Liver (tissue), 9 donors: ENCODE results near the gene LYRM7. TPM values are rescaled to one million over a fixed set of nuclear protein-coding genes. Genes with fewer than 3 reads are reported as not detected.
"Not testable (repeated sequence)": the region's sequence is repeated elsewhere in the genome, so short reads cannot be mapped to it uniquely, and the experiment has no call there.

Source experiments
- DNase-seq: peaks from one replicate; pipeline ENCODE4 v3.0.0-alpha.2; 2017; ENCODE audit warnings: low spot score
- H3K27ac ChIP-seq, 2 donors: one replicate each; pipeline ENCODE4 v1.7.0; 2013; ENCODE audit warnings: inconsistent platforms in 2 of 2, low read length in 2 of 2, control low read depth in 1 of 2, low read depth in 1 of 2, mild to moderate bottlenecking in 1 of 2
- H3K27me3 ChIP-seq, 4 donors: one replicate each; pipeline versions ENCODE4 v1.6.1 to v1.7.0; 2013; ENCODE audit warnings: low read length in 3 of 4, inconsistent platforms in 1 of 4, mild to moderate bottlenecking in 1 of 4, moderate library complexity in 1 of 4; ENCODE audit not compliant: control insufficient read depth in 4 of 4, insufficient read depth in 4 of 4
- H3K36me3 ChIP-seq, 4 donors: one replicate each; pipeline versions ENCODE4 v1.6.1 to v1.7.0; 2013; ENCODE audit warnings: low read length in 3 of 4, mild to moderate bottlenecking in 3 of 4, low read depth in 1 of 4, moderate library complexity in 1 of 4; ENCODE audit not compliant: control insufficient read depth in 4 of 4, insufficient read depth in 3 of 4
- H3K4me1 ChIP-seq, 4 donors: one replicate each; pipeline versions ENCODE4 v1.6.1 to v1.7.0; 2013; ENCODE audit warnings: low read length in 3 of 4, mild to moderate bottlenecking in 3 of 4, moderate library complexity in 1 of 4; ENCODE audit not compliant: control insufficient read depth in 4 of 4, insufficient read depth in 4 of 4
- H3K4me3 ChIP-seq, 3 donors: one replicate each; pipeline versions ENCODE4 v1.6.1 to v1.7.0; 2013; ENCODE audit warnings: low read length in 3 of 3, control low read depth in 1 of 3, low read depth in 1 of 3, mild to moderate bottlenecking in 1 of 3
- H3K9ac ChIP-seq, 2 donors: one replicate each; pipeline ENCODE4 v1.7.0; 2013; ENCODE audit warnings: low read length in 2 of 2, mild to moderate bottlenecking in 2 of 2, moderate library complexity in 2 of 2, control low read depth in 1 of 2, low read depth in 1 of 2
- H3K9me3 ChIP-seq, 4 donors: one replicate each; pipeline versions ENCODE4 v1.6.1 to v1.7.0; 2013; ENCODE audit warnings: low read length in 3 of 4; ENCODE audit not compliant: control insufficient read depth in 4 of 4
- EGR1 ChIP-seq, 2 donors: IDR thresholded peaks; 2 replicates each; pipeline ENCODE4 v1.6.1; 2016 to 2018; ENCODE audit warnings: antibody characterized with exemption in 2 of 2, low read depth in 2 of 2
- GABPA ChIP-seq, 2 donors: IDR thresholded peaks in 1 of 2; conservative IDR thresholded peaks in 1 of 2; 2 replicates each; pipeline ENCODE4 v1.6.1; 2016; ENCODE audit warnings: antibody characterized with exemption in 2 of 2, mild to moderate bottlenecking in 1 of 2, moderate library complexity in 1 of 2
- HNF4A ChIP-seq, 2 donors: conservative IDR thresholded peaks; 2 replicates each; pipeline ENCODE4 v1.6.1; 2016; ENCODE audit warnings: antibody characterized with exemption in 2 of 2, mild to moderate bottlenecking in 2 of 2
- HNF4G ChIP-seq: IDR thresholded peaks from 2 replicates; pipeline ENCODE4 v1.6.1; 2016; ENCODE audit warnings: antibody characterized with exemption
- JUND ChIP-seq, 2 donors: IDR thresholded peaks; 2 replicates each; pipeline ENCODE4 v1.6.1; 2016; ENCODE audit warnings: antibody characterized with exemption in 2 of 2
- RAD21 ChIP-seq, 2 donors: IDR thresholded peaks; 2 replicates each; pipeline ENCODE4 v1.6.1; 2016; ENCODE audit warnings: antibody characterized with exemption in 2 of 2, mild to moderate bottlenecking in 2 of 2
- RXRA ChIP-seq, 2 donors: IDR thresholded peaks; 2 replicates each; pipeline ENCODE4 v1.6.1; 2017 to 2018; ENCODE audit warnings: antibody characterized with exemption in 2 of 2, mild to moderate bottlenecking in 1 of 2
- SP1 ChIP-seq: IDR thresholded peaks from 2 replicates; pipeline ENCODE4 v1.6.1; 2018; ENCODE audit warnings: antibody characterized with exemption, mild to moderate bottlenecking
- TAF1 ChIP-seq: conservative IDR thresholded peaks from 2 replicates; pipeline ENCODE4 v1.6.1; 2016; ENCODE audit warnings: antibody characterized with exemption, mild to moderate bottlenecking
- YY1 ChIP-seq: IDR thresholded peaks from 2 replicates; pipeline ENCODE4 v1.6.1; 2016; ENCODE audit warnings: antibody characterized with exemption, mild to moderate bottlenecking
- WGBS: extraction: QIAGEN DNeasy Blood & Tissue Kit; methylation state at CpG from one replicate; pipeline ENCODE4 v1.1.7; 2013; 5-methylcytosine and 5-hydroxymethylcytosine counted together
- polyA plus RNA-seq, 2 donors: library from polyadenylated mRNA; stranded (reverse) in 1 of 2; unstranded in 1 of 2; fragments of 200-250 nt in 1 of 2; fragments of >200 nt in 1 of 2; fragmentation: Nextera tagmentation in 1 of 2; extraction: Ambion mirVana in 1 of 2; gene quantifications; one replicate each; pipeline versions ENCODE4 v1.2.1 to v1.2.3, GENCODE V29; 2013 to 2015
- total RNA-seq, 2 donors: library from RNA; depleted of rRNA; stranded (reverse); fragments of >200 nt; gene quantifications; one replicate each; pipeline ENCODE4 v1.2.3, GENCODE V29; 2014
- TF ChIP-seq, protein P1 (sequence below): IDR thresholded peaks from 2 replicates; pipeline ENCODE4 v1.6.1; 2016; ENCODE audit warnings: antibody characterized with exemption, mild to moderate bottlenecking
- TF ChIP-seq, protein P2 (sequence below): fragments of 150-350 bp; IDR thresholded peaks from 2 replicates; pipeline ENCODE4 v1.5.1; 2017; ENCODE audit warnings: improper control_type of control experiment, low read depth, low read length; ENCODE audit not compliant: missing input control
- donor health status: healthy.
- donor health status: healthy.
- donor health status: healthy.
- donor health status: healthy.
- donor health status: healthy.

LYRM7 gene
- total and polyA plus RNA-seq, 4 donors = 2.3 to 7.5 (median 5.8) TPM

DNA sequence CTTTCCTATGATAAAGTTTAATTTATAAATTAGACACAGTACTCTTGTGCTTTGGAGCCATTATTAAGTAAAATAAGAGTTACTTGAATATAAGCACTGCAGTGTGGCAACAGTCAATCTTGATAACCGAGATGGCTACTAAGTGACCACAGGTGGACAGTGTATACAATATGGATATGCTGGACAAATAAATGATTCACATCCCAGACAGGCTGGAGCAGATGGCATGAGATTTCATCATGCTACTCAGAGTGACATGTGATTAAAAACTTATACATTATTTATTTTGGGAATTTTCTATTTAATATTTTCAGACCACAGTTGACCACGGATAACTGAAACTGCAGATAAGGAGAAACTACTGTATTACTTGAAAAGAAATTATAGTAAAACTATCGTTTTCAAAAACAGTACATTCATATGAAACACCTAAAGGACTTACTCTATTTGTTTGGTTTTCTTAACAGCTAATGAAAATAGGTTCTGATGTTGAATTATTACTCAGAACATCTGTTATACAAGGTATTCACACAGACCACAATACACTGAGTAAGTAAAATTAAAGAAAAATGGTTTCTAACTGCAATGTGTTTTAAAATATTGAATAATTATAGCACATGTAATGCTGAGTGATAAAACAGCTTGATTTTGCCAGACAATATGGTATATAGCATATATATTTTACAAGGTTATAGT is 16.0 kb downstream of the LYRM7 start (continued):
- TF ChIP-seq EGR1 (IDR thresholded peaks at IDR 0.05; ENCODE audit: low read depth in 2 of 2) = no peak
- no peak for TF ChIP-seq TAF1
- TF ChIP-seq, protein P1, sequence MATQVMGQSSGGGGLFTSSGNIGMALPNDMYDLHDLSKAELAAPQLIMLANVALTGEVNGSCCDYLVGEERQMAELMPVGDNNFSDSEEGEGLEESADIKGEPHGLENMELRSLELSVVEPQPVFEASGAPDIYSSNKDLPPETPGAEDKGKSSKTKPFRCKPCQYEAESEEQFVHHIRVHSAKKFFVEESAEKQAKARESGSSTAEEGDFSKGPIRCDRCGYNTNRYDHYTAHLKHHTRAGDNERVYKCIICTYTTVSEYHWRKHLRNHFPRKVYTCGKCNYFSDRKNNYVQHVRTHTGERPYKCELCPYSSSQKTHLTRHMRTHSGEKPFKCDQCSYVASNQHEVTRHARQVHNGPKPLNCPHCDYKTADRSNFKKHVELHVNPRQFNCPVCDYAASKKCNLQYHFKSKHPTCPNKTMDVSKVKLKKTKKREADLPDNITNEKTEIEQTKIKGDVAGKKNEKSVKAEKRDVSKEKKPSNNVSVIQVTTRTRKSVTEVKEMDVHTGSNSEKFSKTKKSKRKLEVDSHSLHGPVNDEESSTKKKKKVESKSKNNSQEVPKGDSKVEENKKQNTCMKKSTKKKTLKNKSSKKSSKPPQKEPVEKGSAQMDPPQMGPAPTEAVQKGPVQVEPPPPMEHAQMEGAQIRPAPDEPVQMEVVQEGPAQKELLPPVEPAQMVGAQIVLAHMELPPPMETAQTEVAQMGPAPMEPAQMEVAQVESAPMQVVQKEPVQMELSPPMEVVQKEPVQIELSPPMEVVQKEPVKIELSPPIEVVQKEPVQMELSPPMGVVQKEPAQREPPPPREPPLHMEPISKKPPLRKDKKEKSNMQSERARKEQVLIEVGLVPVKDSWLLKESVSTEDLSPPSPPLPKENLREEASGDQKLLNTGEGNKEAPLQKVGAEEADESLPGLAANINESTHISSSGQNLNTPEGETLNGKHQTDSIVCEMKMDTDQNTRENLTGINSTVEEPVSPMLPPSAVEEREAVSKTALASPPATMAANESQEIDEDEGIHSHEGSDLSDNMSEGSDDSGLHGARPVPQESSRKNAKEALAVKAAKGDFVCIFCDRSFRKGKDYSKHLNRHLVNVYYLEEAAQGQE = no peak

DNA sequence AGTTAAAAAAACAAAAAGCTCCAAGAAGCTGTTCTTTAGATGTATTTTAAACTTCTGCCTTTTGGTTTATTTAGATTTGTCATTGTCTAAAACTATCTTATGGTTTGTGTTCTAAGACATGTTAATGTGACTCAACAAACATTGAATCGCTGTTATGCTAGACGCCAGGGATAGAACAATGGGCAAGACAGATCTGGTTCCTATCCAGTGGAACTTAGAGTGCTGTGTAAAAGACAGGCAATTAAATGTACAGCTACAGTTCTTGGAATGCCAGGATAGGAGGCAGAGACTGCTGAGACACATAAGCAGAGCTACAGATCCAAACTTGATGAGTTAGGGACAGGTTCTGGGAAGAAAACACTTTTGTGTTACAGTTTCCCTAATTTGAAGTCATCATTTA is 22.4 kb downstream of the LYRM7 start:
- H3K27ac ChIP-seq = no peak overlapping the region
- no peak overlapping the region for H3K4me3 ChIP-seq
- no peaks in the 10 kb centered on the region for H3K27me3 ChIP-seq
- H3K4me1 ChIP-seq = no peaks in the 10 kb centered on the region
- H3K9ac ChIP-seq = no peak overlapping the region
- no peaks in the 10 kb centered on the region for H3K9me3 ChIP-seq
- H3K36me3 ChIP-seq = no peaks in the 10 kb centered on the region
- TF ChIP-seq, protein P2, sequence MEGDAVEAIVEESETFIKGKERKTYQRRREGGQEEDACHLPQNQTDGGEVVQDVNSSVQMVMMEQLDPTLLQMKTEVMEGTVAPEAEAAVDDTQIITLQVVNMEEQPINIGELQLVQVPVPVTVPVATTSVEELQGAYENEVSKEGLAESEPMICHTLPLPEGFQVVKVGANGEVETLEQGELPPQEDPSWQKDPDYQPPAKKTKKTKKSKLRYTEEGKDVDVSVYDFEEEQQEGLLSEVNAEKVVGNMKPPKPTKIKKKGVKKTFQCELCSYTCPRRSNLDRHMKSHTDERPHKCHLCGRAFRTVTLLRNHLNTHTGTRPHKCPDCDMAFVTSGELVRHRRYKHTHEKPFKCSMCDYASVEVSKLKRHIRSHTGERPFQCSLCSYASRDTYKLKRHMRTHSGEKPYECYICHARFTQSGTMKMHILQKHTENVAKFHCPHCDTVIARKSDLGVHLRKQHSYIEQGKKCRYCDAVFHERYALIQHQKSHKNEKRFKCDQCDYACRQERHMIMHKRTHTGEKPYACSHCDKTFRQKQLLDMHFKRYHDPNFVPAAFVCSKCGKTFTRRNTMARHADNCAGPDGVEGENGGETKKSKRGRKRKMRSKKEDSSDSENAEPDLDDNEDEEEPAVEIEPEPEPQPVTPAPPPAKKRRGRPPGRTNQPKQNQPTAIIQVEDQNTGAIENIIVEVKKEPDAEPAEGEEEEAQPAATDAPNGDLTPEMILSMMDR = no peak
- TF ChIP-seq HNF4A (conservative IDR thresholded peaks at IDR 0.05) = no peak
- no peak for DNase-seq
- 82% methylated on average over 2 of the region's 2 CpGs for WGBS

DNA sequence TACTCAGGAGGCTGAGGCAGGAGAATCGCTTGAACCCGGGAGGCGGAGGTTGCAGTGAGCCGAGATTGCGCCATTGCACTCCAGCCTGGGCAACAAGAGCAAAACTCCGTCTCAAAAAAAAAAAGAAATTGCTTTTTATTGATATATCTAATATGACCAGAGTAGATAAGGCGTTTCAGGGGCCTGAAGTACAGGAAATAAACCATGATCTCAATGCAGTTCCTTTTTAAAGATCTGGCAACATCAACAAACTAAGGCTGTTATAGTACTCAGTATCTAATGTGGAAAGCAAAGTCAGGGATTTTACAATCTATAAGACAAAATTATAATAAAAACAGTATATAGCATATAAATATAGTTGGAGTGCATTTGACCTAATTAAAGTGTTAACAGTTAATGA is 23.2 kb downstream of the LYRM7 start:
- H3K4me3 ChIP-seq = not testable (repeated sequence)

DNA sequence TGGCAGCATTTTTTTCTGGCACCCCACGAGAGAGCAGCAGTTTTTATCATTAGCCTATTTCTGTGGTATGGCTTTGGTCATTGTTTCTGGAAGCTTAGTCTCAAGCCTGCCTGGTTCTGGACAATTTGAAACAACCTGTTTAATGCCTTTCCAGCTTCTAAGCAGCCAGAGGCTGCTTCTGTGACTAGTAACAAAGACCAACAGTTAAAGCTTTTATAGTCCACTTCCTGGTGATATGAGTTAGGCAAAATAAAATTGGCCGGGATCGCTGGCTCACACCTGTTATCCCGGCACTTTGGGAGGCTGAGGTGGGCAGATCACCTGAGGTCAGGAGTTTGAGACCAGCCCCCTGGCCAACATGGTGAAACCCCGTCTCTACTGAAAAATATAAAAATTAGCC is 24.0 kb downstream of the LYRM7 start:
- DNase-seq = no peak
- Histone ChIP-seq H3K4me3 (no peak overlapping the region), H3K4me1 (no peaks in the 10 kb centered on the region), H3K9me3 (no peaks in the 10 kb centered on the region), H3K27ac (no peak overlapping the region), H3K9ac (no peak overlapping the region), H3K36me3 (no peaks in the 10 kb centered on the region), H3K27me3 (no peaks in the 10 kb centered on the region)
- TF ChIP-seq JUND (IDR thresholded peaks at IDR 0.05) (no peak), GABPA (IDR thresholded peaks at IDR 0.05 in 1 of 2, conservative IDR thresholded peaks at IDR 0.05 in 1 of 2) (no peak), RAD21 (IDR thresholded peaks at IDR 0.05) (no peak), HNF4G (no peak), YY1 (no peak), RXRA (IDR thresholded peaks at IDR 0.05) (no peak), SP1 (no peak)
- TF ChIP-seq, protein P2 = no peak
- TF ChIP-seq, protein P1 = no peak
- 92% methylated on average over 5 of the region's 5 CpGs for WGBS

More for the DNA sequence above, 23.2 kb downstream of the LYRM7 start:
- H3K4me1 ChIP-seq, H3K27ac ChIP-seq, H3K27me3 ChIP-seq, H3K9me3 ChIP-seq, H3K36me3 ChIP-seq, H3K9ac ChIP-seq, DNase-seq: not testable (repeated sequence)
- 87% methylated on average over 7 of the region's 7 CpGs for WGBS
